Activated effector memory CD4-positive, alpha-beta T cell treated with anti-CD3 and anti-CD28 coated beads, Interleukin-2, amount 50 U/mL, for 16 hours (primary cell): ENCODE results near the gene R3HDM4.

ENCODE experiments used
- DNase-seq: peaks from one replicate; pipeline ENCODE4 v3.0.0-alpha.2; 2020

The R3HDM4 gene

DNA sequence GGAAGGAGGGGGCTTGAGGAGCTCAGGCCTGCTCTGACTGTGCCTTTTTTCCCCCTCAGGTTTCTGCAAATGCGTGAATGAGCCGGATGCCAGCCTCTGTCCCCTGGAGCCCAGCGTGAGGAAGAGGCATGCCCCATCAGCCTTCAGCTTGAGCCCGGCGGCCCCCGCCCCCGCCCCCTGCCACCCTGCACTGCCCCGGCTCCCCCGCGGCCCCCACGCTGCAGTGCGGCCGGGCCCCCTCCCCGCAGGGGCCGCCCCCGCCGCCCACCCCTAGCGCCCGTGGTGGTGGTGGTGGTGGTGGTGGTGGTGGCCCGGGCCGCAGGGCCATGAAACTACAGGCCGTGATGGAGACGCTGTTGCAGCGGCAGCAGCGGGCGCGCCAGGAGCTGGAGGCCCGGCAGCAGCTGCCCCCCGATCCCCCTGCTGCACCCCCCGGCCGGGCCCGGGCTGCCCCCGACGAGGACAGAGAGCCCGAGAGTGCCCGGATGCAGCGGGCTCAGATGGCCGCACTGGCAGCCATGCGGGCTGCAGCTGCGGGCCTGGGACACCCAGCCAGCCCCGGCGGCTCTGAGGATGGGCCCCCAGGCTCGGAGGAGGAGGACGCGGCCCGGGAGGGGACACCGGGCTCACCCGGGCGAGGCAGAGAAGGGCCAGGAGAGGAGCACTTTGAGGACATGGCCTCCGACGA lies 16.3 kb upstream of the R3HDM4 start:
- no peak for DNase-seq

DNA sequence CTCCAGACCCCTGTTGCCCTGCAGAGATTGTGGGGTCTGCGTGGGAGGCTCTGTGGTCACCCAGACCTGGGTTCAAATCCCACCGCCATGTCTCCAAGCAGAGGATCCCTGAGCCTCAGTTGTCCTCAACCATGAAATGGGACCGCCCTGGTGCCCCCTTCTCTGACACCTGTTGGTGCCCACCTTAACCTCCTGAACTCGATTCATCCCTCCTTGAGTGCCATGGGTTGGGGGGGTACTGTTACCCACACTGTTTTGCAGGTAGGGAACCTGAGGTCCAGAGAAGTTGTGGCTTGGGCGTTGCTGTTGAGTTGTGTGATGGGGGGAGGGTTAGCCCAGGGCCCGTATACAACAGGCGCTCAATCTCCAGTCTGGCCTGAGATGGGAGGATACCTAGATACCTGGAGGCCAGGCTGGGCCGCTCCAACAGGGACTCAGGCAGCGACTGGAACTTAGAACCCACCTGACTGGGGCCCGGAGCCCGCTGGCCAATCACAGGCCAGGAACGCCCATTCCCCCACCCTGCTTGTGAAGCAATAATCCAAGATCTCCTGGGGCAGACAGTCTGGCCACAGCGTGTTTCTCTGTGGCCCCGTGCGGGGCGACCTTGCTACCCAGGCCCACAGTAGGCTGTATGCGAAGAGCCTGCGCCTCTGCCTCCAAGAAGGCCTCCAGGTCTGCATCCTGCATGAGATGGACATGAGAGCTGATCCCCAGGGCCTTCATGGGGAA lies 15.6 kb upstream of the R3HDM4 start:
- no peak for DNase-seq

DNA sequence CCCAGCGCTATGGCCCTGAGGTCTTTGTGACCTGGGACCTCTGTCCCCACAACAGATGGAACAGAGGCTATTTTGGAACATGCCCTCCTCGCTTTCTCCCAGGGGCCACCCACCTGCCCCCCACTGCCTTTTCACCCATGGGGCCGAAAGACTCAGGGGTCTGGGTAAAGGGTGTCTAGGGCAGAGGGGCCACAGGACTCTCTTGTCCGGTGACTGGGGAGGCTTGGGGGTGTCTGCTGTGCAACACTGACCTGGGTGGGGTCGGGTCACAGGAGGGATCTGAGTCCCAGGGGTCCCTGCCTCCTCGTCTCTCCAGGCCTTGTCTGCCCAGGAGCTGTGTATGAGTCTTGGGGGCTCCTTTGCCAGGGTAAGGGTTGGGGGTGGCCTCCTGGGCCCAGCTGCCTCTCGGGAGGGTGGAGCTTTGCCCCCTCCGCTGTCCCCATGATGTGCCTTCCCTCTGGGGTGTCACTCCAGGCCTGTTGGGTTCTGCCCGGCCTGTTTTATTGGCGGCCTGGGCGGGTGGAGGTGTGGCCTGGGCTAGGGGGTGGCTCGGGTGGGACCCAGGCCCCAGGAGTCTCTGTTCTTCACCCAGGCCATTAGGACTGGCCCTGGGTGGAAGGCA lies 14.9 kb upstream of the R3HDM4 start:
- no peak for DNase-seq

DNA sequence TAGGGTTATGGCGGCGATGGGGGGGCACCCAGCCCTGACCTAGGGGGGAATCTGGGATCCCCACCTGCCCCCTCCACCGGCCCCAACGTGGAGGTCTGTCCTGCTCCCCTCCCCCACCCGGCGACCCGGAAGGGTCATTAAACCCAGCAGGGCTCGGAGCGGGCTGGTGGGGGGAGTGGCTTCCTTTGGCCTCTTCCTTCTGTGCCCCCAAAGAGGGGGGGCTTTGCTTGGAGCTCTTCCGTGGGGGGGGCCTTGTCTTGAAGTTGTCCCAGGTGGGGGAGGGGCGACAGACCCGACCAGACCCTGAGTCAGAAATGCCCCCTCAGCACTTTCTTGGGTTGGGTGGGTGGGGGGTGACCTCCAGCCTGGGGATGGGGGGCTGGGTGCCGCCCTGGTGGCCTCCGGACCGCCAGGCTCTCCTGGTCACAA lies 14.3 kb upstream of the R3HDM4 start:
- no peak for DNase-seq

- DNase-seq: peak; percentile 79
These were observed 13.8 kb upstream of the R3HDM4 start for GRCh38 chr19:926589-927350.

DNA sequence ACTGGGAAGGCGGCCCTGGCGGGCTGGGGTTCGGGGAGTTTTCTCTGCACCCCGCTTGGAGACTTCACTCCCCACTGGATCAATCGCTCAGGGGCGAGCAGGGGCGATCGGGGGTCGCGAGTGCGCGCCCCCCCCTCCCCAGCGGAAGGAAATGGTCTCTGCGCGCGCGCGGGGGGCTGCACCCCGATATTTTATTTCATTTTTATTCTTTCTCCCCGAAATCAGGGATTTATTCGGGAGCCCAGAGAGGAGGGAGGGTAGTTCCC lies 13.2 kb upstream of the R3HDM4 start:
- DNase-seq: no peak

DNA sequence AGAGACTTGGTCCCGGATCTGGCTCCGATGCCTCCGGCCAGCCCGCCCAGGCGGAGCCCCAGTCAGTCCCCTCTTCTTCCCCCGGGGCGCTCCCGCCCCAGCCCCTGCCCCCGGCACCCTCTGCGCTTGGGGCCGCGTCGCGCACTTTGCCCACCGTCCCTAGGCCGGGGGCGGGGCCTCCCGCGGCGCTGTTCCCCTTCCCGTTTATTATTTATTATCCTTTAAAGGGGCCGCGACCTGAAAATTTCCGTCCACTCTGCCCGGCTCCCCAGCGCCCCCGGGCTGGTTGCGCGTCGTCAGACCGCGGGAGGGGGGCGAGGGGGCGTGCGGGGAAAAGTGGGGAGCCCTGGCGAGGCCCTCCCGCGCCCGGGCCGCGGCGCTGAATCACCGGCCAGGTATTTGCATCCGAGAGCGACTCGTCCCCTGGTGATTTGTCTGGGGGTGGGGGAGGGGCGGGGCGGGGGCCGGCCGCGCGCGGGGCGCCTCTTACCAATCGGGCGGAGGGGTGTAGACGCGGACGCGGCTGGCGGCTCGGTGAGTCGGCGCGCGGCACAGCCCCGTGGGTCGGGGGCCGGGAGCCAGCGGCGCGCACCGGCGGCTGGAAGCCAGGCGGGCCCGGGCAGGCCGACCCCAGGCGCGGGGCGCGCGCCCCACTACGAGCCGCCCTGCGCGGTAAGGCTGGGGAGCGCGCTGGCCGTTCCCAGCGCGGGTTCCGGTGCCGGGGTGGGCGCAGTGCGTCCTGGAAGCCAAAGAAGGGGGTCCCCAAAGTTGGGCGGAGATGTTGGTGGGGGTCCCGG lies 12.7 kb upstream of the R3HDM4 start, which contains the start of gene ARID3A:
Gene ARID3A, plus strand, starts transcription at position 510 of the 797 bp plus-strand sequence. CDS start 3,494 bp downstream, outside the sequence.
- peak; percentile 91 for DNase-seq

DNA sequence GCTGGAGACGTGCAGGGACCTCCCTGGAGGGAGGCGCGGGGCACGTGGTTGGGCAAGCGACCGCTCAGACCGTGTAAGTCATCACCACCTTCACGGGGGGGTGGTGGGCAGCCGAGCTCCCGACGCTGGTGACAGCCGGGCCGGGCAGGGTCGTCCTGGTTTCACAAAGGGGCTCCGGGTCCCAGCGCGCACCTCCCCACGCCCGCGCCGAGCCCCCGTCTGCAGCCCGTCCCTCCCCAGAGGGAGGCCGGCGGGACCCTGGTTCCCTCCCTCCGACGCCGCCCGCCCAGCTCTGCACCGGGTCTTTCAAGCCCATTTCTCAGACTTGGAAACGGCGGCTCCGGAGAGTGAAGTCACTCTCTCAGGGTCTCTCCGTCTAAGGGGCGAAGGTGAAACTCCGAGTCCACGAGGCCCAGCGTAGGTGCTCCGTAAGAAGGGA lies 12.1 kb upstream of the R3HDM4 start:
- DNase-seq: no peak

GRCh38 chr19:924553-925086 lies 11.6 kb upstream of the R3HDM4 start:
- peak; percentile 70 for DNase-seq

GRCh38 chr19:920051-920864 lies 7.2 kb upstream of the R3HDM4 start:
- peak; percentile 89 for DNase-seq

GRCh38 chr19:919199-920050 lies 6.4 kb upstream of the R3HDM4 start:
- DNase-seq: peak; percentile 78

DNA sequence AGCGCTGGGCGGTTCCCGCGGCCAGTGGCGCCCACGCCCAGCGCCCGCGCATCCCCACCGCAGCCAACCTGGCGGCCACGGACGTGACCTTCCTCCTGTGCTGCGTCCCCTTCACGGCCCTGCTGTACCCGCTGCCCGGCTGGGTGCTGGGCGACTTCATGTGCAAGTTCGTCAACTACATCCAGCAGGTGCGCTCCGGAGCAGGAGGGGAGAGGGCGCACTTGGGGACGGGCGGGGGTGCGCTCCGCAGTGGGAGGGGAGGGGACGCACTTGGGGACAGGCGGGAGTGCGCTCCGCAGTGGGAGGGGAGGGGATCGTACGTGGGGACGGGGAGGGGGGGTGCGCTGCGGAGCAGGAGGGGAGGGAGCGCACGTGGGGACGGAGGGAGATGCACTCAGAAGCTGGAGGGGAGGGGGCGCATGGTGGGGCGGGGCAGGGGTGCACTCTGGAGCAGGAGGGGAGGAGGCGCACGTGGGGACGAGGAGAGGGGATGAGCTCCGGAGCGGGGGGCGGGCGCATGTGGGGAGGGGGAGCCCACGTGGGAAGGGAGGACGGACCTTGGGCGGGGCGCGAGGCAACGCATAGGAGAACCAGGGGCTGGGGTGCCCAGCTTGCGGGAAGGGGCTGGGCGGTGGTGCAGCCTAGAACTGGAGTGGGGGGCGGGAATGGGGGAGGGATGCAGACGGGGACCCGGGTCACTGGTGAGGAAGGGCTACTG lies 5.6 kb upstream of the R3HDM4 start:
- DNase-seq: peak; percentile 75

GRCh38 chr19:918152-918437 lies 5.1 kb upstream of the R3HDM4 start:
- DNase-seq: no peak

DNA sequence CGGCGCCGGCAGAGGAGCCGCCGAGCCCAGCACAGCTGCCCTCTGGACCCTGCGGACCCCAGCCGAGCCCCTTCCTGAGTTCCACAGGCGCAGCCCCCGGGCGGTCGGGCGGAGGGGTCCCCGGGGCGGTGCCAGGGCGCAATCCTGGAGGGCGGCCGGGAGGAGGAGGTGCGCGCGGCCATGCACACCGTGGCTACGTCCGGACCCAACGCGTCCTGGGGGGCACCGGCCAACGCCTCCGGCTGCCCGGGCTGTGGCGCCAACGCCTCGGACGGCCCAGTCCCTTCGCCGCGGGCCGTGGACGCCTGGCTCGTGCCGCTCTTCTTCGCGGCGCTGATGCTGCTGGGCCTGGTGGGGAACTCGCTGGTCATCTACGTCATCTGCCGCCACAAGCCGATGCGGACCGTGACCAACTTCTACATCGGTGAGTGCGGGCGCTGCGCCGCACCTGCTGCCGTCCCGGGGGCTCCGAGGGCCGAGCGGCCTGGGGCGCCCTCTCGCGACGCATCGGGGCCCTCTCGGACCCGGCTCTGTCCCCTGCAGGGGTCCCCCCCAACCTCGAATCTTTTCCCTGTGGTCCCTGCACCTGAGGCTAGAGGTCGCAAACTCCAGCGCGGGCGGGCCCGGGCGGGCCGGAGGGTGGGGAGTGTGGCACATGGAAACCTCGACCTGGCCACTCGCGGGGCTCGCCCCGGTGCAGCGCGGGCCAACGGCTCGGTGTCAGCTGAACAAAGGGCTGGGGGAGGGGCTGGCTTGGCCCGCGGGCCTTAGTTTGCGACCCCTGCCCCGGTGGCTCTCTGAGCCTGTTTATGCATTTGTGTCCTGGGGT lies 4.5 kb upstream of the R3HDM4 start, which contains the start of gene KISS1R:
Gene KISS1R, plus strand, starts transcription at position 11 of the 829 bp plus-strand sequence. Its CDS starts 170 bp downstream, at position 181.
- peak; percentile 79 for DNase-seq

- peak; percentile 72 for DNase-seq
These were observed 3.8 kb upstream of the R3HDM4 start for GRCh38 chr19:916645-917322.

GRCh38 chr19:912181-913079 lies 589 bp downstream of the R3HDM4 start:
- DNase-seq: peak; percentile 78
